ENCODE data around the gene REEP1.

GRCh38 chr2:86311879-86312278 is 25.5 kb downstream of the REEP1 start:
- no peak for TF ChIP-seq EZH2phosphoT487 (IDR thresholded peaks at IDR 0.05; ENCODE audit: insufficient read depth, low read depth)
- TF ChIP-seq EZH2 (IDR thresholded peaks at IDR 0.05; ENCODE audit: insufficient read depth, poor library complexity, severe bottlenecking): no peak
